Muscle of leg (tissue), 11 donors: ENCODE measurements around the gene PTBP3. TPM values are rescaled to one million over a fixed set of nuclear protein-coding genes. Genes with fewer than 3 reads are reported as not detected.

Experiments used
- DNase-seq: peaks from one replicate; pipeline ENCODE4 v3.0.0; 2013
- H3K27ac ChIP-seq: one replicate; pipeline ENCODE4 v1.5.1; 2013; ENCODE audit warnings: mild to moderate bottlenecking, low read length, control low read depth
- H3K27me3 ChIP-seq: one replicate; pipeline ENCODE4 v1.6.1; 2013; ENCODE audit warnings: low read length; ENCODE audit not compliant: control insufficient read depth, insufficient read depth
- H3K36me3 ChIP-seq: one replicate; pipeline ENCODE4 v1.6.1; 2013; ENCODE audit warnings: low read length; ENCODE audit not compliant: control insufficient read depth, insufficient read depth
- H3K4me1 ChIP-seq: one replicate; pipeline ENCODE4 v1.6.1; 2013; ENCODE audit warnings: low read length; ENCODE audit not compliant: control insufficient read depth, insufficient read depth
- H3K4me3 ChIP-seq: one replicate; pipeline ENCODE4 v1.5.1; 2013; ENCODE audit warnings: low read length, control low read depth
- H3K9me3 ChIP-seq: replicated peaks from 2 replicates; pipeline ENCODE4 v1.6.1; 2013; ENCODE audit warnings: low read depth, low read length; ENCODE audit not compliant: control insufficient read depth
- WGBS: methylation state at CpG from one replicate; pipeline ENCODE4 v1.1.5; 2013; ENCODE audit warnings: missing lambda C conversion rate; ENCODE audit not compliant: insufficient coverage; 5-methylcytosine and 5-hydroxymethylcytosine counted together
- polyA plus RNA-seq, 8 donors: library from polyadenylated mRNA; unstranded; fragments of 120-200 nt; gene quantifications; one replicate each; pipeline versions ENCODE4 v1.2.1 to v1.2.3, GENCODE V29; 2013; ENCODE audit warnings: inconsistent platforms in 1 of 8, low replicate concordance in 1 of 8; ENCODE audit not compliant: insufficient read length in 8 of 8, insufficient read depth in 1 of 8
- total RNA-seq: library from RNA; stranded (reverse); fragments of 120-200 nt; gene quantifications from one replicate; pipeline ENCODE4 v1.2.4, GENCODE V29; 2013

The PTBP3 gene
- total and polyA plus RNA-seq, 9 donors = 11.3 to 21.9 (median 15.0) TPM

GRCh38 chr9:112338561-112338960, 5.1 kb upstream of the PTBP3 start:
- no peaks in the 10 kb centered on the region for H3K4me1 ChIP-seq
- H3K4me3 ChIP-seq = no peak overlapping the region
- no peaks in the 10 kb centered on the region for H3K36me3 ChIP-seq
- H3K27me3 ChIP-seq = no peaks in the 10 kb centered on the region
- H3K27ac ChIP-seq = no peak overlapping the region
- DNase-seq = no peak
- no peaks in the 10 kb centered on the region for H3K9me3 ChIP-seq
- 63% methylated on average over 3 of the region's 3 CpGs for WGBS

DNA sequence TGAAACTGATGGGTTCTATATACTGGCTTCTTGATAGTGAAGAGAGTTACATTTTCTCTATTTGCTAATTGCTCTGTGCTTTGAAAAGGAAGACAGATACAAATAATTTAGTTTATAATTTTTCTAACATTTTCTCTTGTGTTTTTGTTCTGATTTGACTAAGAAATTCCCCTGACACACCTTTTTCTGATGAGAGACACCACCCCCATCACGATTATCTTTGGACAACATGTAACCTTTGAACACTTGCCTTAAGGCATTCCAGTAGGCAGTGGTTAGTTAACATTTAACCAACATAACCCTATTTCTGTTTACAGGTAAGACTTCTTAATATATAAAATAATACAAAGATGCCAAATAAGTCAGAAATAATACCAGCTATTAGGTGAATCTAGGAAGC, 4.1 kb upstream of the PTBP3 start:
- no CpG with 5 or more reads among the region's 1 CpG for WGBS
- Histone ChIP-seq H3K4me1 (no peaks in the 10 kb centered on the region), H3K27ac (no peak overlapping the region), H3K4me3 (no peak overlapping the region), H3K27me3 (no peaks in the 10 kb centered on the region), H3K36me3 (no peaks in the 10 kb centered on the region), H3K9me3 (no peaks in the 10 kb centered on the region)
- DNase-seq = no peak

GRCh38 chr9:112334432-112334841, 1.0 kb upstream of the PTBP3 start:
- 23% methylated on average over 4 of the region's 8 CpGs for WGBS

DNA sequence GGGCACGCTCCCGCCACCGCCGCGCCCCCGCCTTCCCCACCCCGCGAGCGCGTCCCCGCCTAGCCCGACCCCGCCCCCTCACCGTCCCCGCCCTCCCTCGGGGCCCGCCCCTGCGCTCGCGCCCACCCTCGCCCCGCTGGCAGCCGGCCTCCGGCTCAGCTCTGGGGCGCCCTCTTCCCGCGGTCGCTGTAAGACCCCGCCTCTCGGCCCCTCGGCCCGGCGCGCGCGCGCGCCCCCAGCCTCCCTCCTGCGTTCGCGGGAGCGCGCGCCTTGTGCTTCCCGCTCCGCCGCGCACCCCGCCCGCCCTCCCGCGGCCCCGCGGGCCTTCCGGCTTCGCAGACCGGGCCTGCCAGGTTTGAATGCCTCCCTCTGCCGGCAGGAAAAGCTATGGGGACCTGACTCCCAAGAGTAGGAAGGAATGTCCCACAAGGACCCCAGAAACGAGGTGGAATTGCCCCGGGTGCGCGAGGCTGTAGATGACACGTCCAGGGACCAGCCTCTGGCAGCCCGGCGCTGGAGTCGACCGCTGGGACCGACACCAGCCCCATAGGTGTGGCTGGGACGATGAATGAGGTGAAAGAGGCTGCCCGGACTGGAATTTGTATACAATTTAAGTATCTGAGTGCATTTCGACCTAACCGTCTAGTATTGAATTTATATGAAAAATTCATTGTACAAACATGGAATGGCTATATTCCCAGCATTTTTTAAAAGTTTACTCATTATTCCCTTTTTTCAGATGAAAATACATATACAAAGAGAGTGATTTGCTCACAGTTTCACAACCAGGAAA, 416 bp upstream of the PTBP3 start:
- H3K36me3 ChIP-seq = no peaks in the 10 kb centered on the region
- peak; percentile 99 for DNase-seq
- no peaks in the 10 kb centered on the region for H3K4me1 ChIP-seq
- peak overlapping the region; percentile 90 for H3K4me3 ChIP-seq
- no peaks in the 10 kb centered on the region for H3K9me3 ChIP-seq
- peak overlapping the region; percentile 97 for H3K27ac ChIP-seq
- no peaks in the 10 kb centered on the region for H3K27me3 ChIP-seq
- under 1% methylated on average over 60 of the region's 72 CpGs for WGBS

More at GRCh38 chr9:112334432-112334841, 1.0 kb upstream of the PTBP3 start:
- Histone ChIP-seq H3K27ac (peak overlapping the region; percentile 97), H3K9me3 (no peaks in the 10 kb centered on the region), H3K27me3 (no peaks in the 10 kb centered on the region), H3K4me3 (peak overlapping the region; percentile 78), H3K36me3 (no peaks in the 10 kb centered on the region), H3K4me1 (no peaks in the 10 kb centered on the region)
- peak; percentile 55 for DNase-seq

GRCh38 chr9:112332674-112332976, 794 bp downstream of the PTBP3 start:
- WGBS = under 1% methylated on average over 14 of the region's 19 CpGs
- Histone ChIP-seq H3K27ac (peak overlapping the region; percentile 97), H3K4me3 (peak overlapping the region; percentile 90), H3K9me3 (no peaks in the 10 kb centered on the region), H3K36me3 (no peaks in the 10 kb centered on the region), H3K27me3 (no peaks in the 10 kb centered on the region), H3K4me1 (no peaks in the 10 kb centered on the region)
- DNase-seq = no peak

DNA sequence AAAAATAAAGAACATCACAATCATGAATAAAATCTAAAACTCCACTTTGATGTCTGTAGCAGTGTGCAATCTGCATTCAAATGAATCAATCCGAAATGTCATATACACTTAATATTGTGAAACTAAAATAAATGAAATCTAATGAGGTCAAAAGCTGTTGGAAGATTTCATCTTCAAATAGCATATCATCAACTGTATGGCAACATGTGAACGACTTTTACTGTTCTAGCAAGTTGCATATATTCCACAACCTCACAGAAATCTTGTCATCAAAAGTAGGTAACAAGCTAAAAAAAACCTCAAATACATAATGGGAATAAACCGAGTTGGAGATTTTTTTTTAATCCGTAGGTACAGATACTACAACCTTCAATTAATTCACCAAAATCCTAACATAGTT, 1.2 kb downstream of the PTBP3 start:
- WGBS = no CpG with 5 or more reads among the region's 4 CpGs

DNA sequence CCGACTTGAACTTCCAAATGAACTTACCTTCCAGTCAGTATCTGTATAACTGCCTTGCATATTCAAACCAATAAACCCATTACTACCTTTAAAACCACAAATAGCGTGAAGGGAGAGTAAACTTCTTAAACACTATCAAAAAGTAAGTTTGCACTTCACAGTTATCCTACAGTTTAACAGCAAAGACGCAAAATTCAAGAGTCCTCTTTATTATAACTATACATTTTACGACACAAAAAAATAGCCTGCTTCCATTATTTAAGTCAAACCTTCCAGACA, 1.8 kb downstream of the PTBP3 start:
- H3K4me1 ChIP-seq = no peaks in the 10 kb centered on the region
- no peak overlapping the region for H3K4me3 ChIP-seq
- DNase-seq = no peak
- H3K27me3 ChIP-seq = no peaks in the 10 kb centered on the region
- H3K9me3 ChIP-seq = no peaks in the 10 kb centered on the region
- no CpG with 5 or more reads among the region's 4 CpGs for WGBS
- H3K36me3 ChIP-seq = no peaks in the 10 kb centered on the region
- H3K27ac ChIP-seq = no peak overlapping the region

More for the DNA sequence above, 1.2 kb downstream of the PTBP3 start:
- DNase-seq = peak; percentile 18
- no peaks in the 10 kb centered on the region for H3K27me3 ChIP-seq
- no peaks in the 10 kb centered on the region for H3K9me3 ChIP-seq
- H3K4me3 ChIP-seq = peak overlapping the region; percentile 90
- H3K27ac ChIP-seq = peak overlapping the region; percentile 97
- H3K4me1 ChIP-seq = no peaks in the 10 kb centered on the region
- H3K36me3 ChIP-seq = no peaks in the 10 kb centered on the region

DNA sequence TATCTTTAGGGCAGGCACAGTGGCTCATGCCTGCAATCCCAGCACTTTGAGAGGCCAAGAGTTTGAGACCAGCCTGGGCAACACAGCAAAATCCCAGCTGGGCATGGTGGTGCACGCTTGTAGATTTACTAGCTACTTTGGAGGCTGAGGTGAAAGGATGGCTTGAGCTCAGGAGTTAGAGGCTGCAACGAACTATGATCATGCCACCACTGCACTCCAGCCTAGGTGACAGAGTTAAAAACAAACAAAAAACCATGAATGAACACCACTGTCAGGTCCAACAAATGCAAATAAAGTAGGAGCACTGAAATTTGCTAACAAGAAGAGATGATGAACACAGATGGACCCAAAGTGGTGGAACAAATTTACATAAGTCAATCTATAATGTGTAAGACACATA, 4.9 kb downstream of the PTBP3 start:
- H3K36me3 ChIP-seq = no peaks in the 10 kb centered on the region
- WGBS = 83% methylated on average over 1 of the region's 2 CpGs
- no peak for DNase-seq
- H3K9me3 ChIP-seq = no peaks in the 10 kb centered on the region
- peaks cover 9% of the 10 kb centered on the region for H3K4me1 ChIP-seq
- H3K4me3 ChIP-seq = no peak overlapping the region
- no peak overlapping the region for H3K27ac ChIP-seq
- no peaks in the 10 kb centered on the region for H3K27me3 ChIP-seq

DNA sequence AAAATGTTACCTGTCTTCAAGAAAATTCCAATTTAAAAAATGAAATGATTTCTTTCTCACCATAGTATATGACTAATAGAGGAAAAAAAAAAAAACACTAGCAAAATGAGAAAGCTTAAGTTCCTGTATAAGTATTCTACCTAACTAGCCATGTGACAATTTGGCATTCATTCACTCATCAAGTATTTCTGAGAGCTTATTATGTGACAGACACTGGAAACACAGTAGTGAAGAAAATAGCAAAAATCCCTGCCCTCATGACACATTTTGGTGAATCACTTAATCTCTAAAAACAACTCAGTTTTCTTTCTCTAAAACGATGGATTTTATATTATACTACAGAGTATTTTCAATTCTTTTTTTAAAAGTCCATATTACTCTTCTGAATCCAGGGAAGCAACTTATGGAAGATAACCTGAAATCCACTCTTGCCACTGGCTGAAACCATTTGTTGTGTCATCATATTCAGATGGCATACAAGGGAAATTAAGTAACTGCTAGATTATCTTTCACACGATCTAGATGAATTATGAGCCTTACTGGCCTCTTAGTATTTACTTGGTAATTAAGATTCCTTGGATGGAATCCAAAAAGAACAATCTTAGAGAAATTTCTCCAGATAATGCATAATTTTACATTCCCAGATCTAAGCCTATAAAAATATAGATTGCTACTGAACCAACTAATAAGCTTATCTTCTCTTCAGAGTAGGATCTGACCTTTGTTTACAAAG, 5.5 kb downstream of the PTBP3 start:
- no peak overlapping the region for H3K27ac ChIP-seq
- no peak overlapping the region for H3K4me3 ChIP-seq
- H3K4me1 ChIP-seq = peaks cover 9% of the 10 kb centered on the region
- DNase-seq = no peak
- no peaks in the 10 kb centered on the region for H3K36me3 ChIP-seq
- H3K27me3 ChIP-seq = no peaks in the 10 kb centered on the region
- H3K9me3 ChIP-seq = no peaks in the 10 kb centered on the region
- WGBS = no CpG with 5 or more reads among the region's 2 CpGs

DNA sequence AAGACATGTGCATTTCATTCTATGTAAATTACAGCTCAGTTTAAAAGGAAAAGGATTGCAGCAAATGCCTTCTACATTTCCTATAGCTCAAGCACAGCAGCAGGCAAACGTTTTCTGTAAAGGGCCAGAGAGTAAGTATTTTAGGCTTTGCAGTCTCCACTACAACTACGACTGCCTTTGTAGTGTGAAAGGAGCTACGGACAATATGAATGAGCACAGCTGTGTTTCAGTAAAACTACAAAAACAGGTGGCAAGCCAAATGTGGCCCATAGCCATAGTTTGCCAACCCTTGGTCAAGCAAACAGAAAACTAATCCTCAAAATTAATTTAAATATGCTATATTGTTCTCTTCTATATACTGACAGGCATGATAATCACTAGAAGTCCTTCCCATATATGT, 7.2 kb downstream of the PTBP3 start:
- no peaks in the 10 kb centered on the region for H3K27me3 ChIP-seq
- H3K4me3 ChIP-seq = no peak overlapping the region
- H3K27ac ChIP-seq = peak overlapping the region; percentile 29
- H3K36me3 ChIP-seq = no peaks in the 10 kb centered on the region
- WGBS = no CpG with 5 or more reads among the region's 3 CpGs
- peak; percentile 53 for DNase-seq
- H3K9me3 ChIP-seq = no peaks in the 10 kb centered on the region
- H3K4me1 ChIP-seq = peaks cover 9% of the 10 kb centered on the region
